ENCODE measurements around the gene CTSW.

The CTSW gene

GRCh38 chr11:65882120-65883057 is 2.8 kb downstream of the CTSW start:
- Histone ChIP-seq H3K9ac (no peak overlapping the region), H4K20me1 (ENCODE audit: insufficient read depth) (no peaks in the 10 kb centered on the region)

DNA sequence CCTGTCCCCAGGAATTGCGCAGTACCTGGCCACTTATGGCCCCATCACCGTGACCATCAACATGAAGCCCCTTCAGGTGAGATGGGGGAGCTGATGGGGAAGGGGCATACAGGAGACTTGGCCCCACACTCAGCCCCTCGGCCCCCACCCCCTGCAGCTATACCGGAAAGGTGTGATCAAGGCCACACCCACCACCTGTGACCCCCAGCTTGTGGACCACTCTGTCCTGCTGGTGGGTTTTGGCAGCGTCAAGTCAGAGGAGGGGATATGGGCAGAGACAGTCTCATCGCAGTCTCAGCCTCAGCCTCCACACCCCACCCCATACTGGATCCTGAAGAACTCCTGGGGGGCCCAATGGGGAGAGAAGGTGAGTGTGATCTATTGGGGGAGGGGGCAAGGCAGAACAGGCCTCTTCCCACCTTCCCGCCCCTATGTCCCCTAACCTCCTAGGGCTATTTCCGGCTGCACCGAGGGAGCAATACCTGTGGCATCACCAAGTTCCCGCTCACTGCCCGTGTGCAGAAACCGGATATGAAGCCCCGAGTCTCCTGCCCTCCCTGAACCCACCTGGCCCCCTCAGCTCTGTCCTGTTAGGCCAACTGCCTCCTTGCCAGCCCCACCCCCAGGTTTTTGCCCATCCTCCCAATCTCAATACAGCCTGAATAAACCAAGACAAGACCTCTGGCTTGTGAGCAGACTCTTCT is 3.6 kb downstream of the CTSW start:
- peaks cover 7% of the 10 kb centered on the region; the same call in 1 of the 2 replicates for H3K79me2 ChIP-seq (ENCODE audit: insufficient read depth, low read depth)
- H2AFZ ChIP-seq (ENCODE audit: low read depth) = no peak overlapping the region
- H3K4me1 ChIP-seq (ENCODE audit: low read depth, poor library complexity, severe bottlenecking) = peaks cover 23% of the 10 kb centered on the region
- no peaks in the 10 kb centered on the region for H3K36me3 ChIP-seq (ENCODE audit: insufficient read depth)
- H3K9ac ChIP-seq = no peak overlapping the region
- no peaks in the 10 kb centered on the region for H3K27me3 ChIP-seq (ENCODE audit: insufficient read depth, low read depth)
- no peak overlapping the region for H3K4me3 ChIP-seq (IDR thresholded peaks at IDR 0.05; ENCODE audit: insufficient read depth, low read depth, low read length)
- TF ChIP-seq, protein P1, sequence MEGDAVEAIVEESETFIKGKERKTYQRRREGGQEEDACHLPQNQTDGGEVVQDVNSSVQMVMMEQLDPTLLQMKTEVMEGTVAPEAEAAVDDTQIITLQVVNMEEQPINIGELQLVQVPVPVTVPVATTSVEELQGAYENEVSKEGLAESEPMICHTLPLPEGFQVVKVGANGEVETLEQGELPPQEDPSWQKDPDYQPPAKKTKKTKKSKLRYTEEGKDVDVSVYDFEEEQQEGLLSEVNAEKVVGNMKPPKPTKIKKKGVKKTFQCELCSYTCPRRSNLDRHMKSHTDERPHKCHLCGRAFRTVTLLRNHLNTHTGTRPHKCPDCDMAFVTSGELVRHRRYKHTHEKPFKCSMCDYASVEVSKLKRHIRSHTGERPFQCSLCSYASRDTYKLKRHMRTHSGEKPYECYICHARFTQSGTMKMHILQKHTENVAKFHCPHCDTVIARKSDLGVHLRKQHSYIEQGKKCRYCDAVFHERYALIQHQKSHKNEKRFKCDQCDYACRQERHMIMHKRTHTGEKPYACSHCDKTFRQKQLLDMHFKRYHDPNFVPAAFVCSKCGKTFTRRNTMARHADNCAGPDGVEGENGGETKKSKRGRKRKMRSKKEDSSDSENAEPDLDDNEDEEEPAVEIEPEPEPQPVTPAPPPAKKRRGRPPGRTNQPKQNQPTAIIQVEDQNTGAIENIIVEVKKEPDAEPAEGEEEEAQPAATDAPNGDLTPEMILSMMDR (conservative IDR thresholded peaks at IDR 0.05; ENCODE audit: low read depth, low read length) = no peak
- no peaks in the 10 kb centered on the region for H4K20me1 ChIP-seq (ENCODE audit: insufficient read depth)
- no peak overlapping the region for H3K4me2 ChIP-seq
- H3K27ac ChIP-seq = no peak overlapping the region

More at GRCh38 chr11:65882120-65883057, 2.8 kb downstream of the CTSW start:
- Histone ChIP-seq H3K36me3 (ENCODE audit: insufficient read depth) (no peaks in the 10 kb centered on the region), H3K79me2 (ENCODE audit: insufficient read depth, low read depth) (0 out of 2 replicates have a peak, but pooled peaks cover 2% of the 10 kb centered on the region), H3K4me2 (no peak overlapping the region), H2AFZ (ENCODE audit: low read depth) (no peak overlapping the region), H3K27ac (no peak overlapping the region), H3K4me1 (ENCODE audit: low read depth, poor library complexity, severe bottlenecking) (peaks cover 19% of the 10 kb centered on the region), H3K4me3 (IDR thresholded peaks at IDR 0.05; ENCODE audit: insufficient read depth, low read depth, low read length) (no peak overlapping the region), H3K27me3 (ENCODE audit: insufficient read depth, low read depth) (no peaks in the 10 kb centered on the region)
- TF ChIP-seq, protein P1 (conservative IDR thresholded peaks at IDR 0.05; ENCODE audit: low read depth, low read length) = no peak

GRCh38 chr11:65883786-65884715 is 4.4 kb downstream of the CTSW start:
- peaks cover 28% of the 10 kb centered on the region for H3K4me1 ChIP-seq (ENCODE audit: low read depth, poor library complexity, severe bottlenecking)
- peaks cover 7% of the 10 kb centered on the region; the same call in 1 of the 2 replicates for H3K79me2 ChIP-seq (ENCODE audit: insufficient read depth, low read depth)
- H3K4me2 ChIP-seq = no peak overlapping the region
- no peaks in the 10 kb centered on the region for H3K27me3 ChIP-seq (ENCODE audit: insufficient read depth, low read depth)
- no peak overlapping the region for H3K9ac ChIP-seq
- H3K36me3 ChIP-seq (ENCODE audit: insufficient read depth) = no peaks in the 10 kb centered on the region
- TF ChIP-seq, protein P1 (conservative IDR thresholded peaks at IDR 0.05; ENCODE audit: low read depth, low read length) = no peak
- H3K27ac ChIP-seq = no peak overlapping the region
- no peak overlapping the region for H3K4me3 ChIP-seq (IDR thresholded peaks at IDR 0.05; ENCODE audit: insufficient read depth, low read depth, low read length)
- H2AFZ ChIP-seq (ENCODE audit: low read depth) = no peak overlapping the region
- no peaks in the 10 kb centered on the region for H4K20me1 ChIP-seq (ENCODE audit: insufficient read depth)

DNA sequence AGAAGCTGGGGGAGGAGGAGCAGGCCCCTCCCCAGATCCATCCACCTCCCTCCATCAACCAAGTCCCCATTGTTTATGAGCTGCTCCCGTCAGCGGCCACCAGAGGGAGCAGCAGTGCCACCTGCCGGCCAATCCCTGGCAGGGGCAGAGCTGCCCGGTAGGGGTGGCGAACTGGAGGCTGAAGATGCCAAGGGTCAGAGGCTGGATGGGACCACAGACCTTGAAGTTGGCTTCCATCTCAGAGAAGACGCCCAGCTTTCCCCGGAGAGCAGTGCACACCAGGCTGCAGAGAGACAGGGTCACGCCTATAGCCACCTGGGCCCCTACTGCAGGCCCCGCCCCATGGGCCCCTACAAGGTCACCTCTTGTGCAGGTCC is 5.1 kb downstream of the CTSW start:
- Histone ChIP-seq H4K20me1 (ENCODE audit: insufficient read depth) (no peaks in the 10 kb centered on the region), H3K4me2 (peak overlapping the region; percentile 17; the same call in 1 of the 2 replicates), H3K4me1 (ENCODE audit: low read depth, poor library complexity, severe bottlenecking) (peaks cover 34% of the 10 kb centered on the region), H3K4me3 (IDR thresholded peaks at IDR 0.05; ENCODE audit: insufficient read depth, low read depth, low read length) (no peak overlapping the region), H2AFZ (ENCODE audit: low read depth) (no peak overlapping the region), H3K27ac (no peak overlapping the region), H3K27me3 (ENCODE audit: insufficient read depth, low read depth) (no peaks in the 10 kb centered on the region), H3K9ac (no peak overlapping the region), H3K36me3 (ENCODE audit: insufficient read depth) (no peaks in the 10 kb centered on the region), H3K79me2 (ENCODE audit: insufficient read depth, low read depth) (peaks cover 7% of the 10 kb centered on the region; the same call in 1 of the 2 replicates)
- TF ChIP-seq, protein P1 (conservative IDR thresholded peaks at IDR 0.05; ENCODE audit: low read depth, low read length) = peak; percentile 97
